ENCODE data around the gene LHPP.

The LHPP gene

DNA sequence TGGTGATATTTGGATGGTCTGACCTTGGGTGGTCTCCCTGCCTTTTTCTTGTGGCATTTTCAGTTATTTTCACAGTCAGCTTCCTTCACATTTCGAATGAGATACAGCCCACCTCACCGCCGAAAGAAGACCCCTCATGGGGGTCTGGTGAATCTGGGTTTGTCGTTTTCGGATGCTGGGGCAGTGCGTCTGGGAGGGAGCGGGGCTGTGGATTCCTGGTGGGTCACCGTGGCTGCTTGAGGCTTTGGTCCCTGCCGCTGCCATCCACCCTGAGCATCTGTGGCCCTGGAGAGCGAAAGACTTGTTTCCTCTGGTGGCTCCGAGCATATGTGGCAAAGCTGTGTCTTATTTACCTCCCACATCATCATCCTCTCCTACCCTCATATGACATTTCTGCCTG is 43.1 kb downstream of the LHPP start:
- Histone ChIP-seq H4K91ac (ENCODE audit: low read depth, low read length, poor library complexity) (no peak overlapping the region), H3K27me3 (ENCODE audit: control insufficient read depth in 3 of 3, insufficient read depth in 3 of 3, low read depth in 1 of 3, low read length in 3 of 3) (no peaks in the 10 kb centered on the region), H3K9me3 (replicated peaks in 1 of 2; ENCODE audit: control insufficient read depth in 2 of 2, insufficient read depth in 1 of 2, low read depth in 1 of 2, low read length in 2 of 2) (peaks cover 0 to 2% of the 10 kb centered on the region in 2 donors), H3K18ac (ENCODE audit: low read length) (no peak overlapping the region), H2AK5ac (ENCODE audit: low read depth, low read length) (no peak overlapping the region), H2BK15ac (ENCODE audit: low read length) (no peak overlapping the region), H3K14ac (ENCODE audit: low read length) (no peak overlapping the region), H3K4me3 (ENCODE audit: low read length in 2 of 2) (no peak overlapping the region), H2BK12ac (ENCODE audit: low read length) (no peak overlapping the region), H3K27ac (replicated peaks; ENCODE audit: low read length) (no peak overlapping the region), H2BK120ac (ENCODE audit: low read depth, low read length) (no peak overlapping the region), H3K79me1 (ENCODE audit: low read depth, low read length) (no peaks in the 10 kb centered on the region), H2AFZ (ENCODE audit: low read length) (no peak overlapping the region), H2BK5ac (ENCODE audit: low read length) (no peak overlapping the region), H3K9ac (ENCODE audit: low read depth, low read length, poor library complexity) (no peak overlapping the region), H3K23ac (ENCODE audit: low read depth, low read length, poor library complexity) (no peak overlapping the region), H3K4me2 (ENCODE audit: insufficient read depth, low read length, poor library complexity, severe bottlenecking) (no peak overlapping the region), H3K4me1 (ENCODE audit: control insufficient read depth in 2 of 2, insufficient read depth in 1 of 2, low read depth in 1 of 2, low read length in 2 of 2) (no peaks in the 10 kb centered on the region), H4K8ac (ENCODE audit: low read depth, low read length) (no peak overlapping the region), H3K36me3 (replicated peaks in 1 of 2; ENCODE audit: control insufficient read depth in 2 of 2, insufficient read depth in 2 of 2, low read length in 2 of 2) (peaks cover 0 to 1% of the 10 kb centered on the region in 2 donors), H3K4ac (ENCODE audit: low read length) (no peak overlapping the region)
- no peak for DNase-seq (ENCODE audit: low spot score)
- WGBS, 2 donors (ENCODE audit: extremely low coverage in 2 of 2, insufficient read length in 2 of 2, insufficient replicate concordance in 1 of 2) = no CpG with 5 or more reads among the region's 11 CpGs

DNA sequence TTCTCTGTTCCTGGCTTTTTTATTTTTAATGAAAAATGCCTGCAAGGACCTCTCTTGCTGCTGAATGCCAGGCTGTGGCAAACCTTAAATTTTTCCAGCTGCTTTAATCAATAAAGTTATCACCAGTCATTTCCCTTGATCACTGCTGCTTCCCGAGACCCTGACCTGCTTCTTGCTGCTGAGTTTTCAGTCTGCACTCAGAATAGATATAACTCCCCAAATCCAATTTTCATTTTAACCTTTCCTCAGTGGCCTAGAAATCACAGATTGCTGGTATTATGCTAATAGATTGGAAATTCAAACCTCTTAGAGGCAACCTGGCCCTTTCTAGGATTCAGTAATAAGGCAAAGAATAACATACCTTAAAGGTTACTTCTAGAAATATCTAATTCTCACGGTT is 43.7 kb downstream of the LHPP start:
- no peak overlapping the region for H2AK5ac ChIP-seq (ENCODE audit: low read depth, low read length)
- H4K91ac ChIP-seq (ENCODE audit: low read depth, low read length, poor library complexity) = no peak overlapping the region
- no peak overlapping the region for H3K4me2 ChIP-seq (ENCODE audit: insufficient read depth, low read length, poor library complexity, severe bottlenecking)
- H3K79me1 ChIP-seq (ENCODE audit: low read depth, low read length) = no peaks in the 10 kb centered on the region
- no peak overlapping the region for H3K18ac ChIP-seq (ENCODE audit: low read length)
- H3K36me3 ChIP-seq (replicated peaks in 1 of 2; ENCODE audit: control insufficient read depth in 2 of 2, insufficient read depth in 2 of 2, low read length in 2 of 2) = peaks cover 0 to 1% of the 10 kb centered on the region in 2 donors
- H3K4me3 ChIP-seq (ENCODE audit: low read length in 2 of 2) = no peak overlapping the region
- no peak overlapping the region for H3K27ac ChIP-seq (replicated peaks; ENCODE audit: low read length)
- H2AFZ ChIP-seq (ENCODE audit: low read length) = no peak overlapping the region
- no peak overlapping the region for H3K9ac ChIP-seq (ENCODE audit: low read depth, low read length, poor library complexity)
- H3K9me3 ChIP-seq (replicated peaks in 1 of 2; ENCODE audit: control insufficient read depth in 2 of 2, insufficient read depth in 1 of 2, low read depth in 1 of 2, low read length in 2 of 2) = peaks cover 0 to 2% of the 10 kb centered on the region in 2 donors
- no peaks in the 10 kb centered on the region for H3K4me1 ChIP-seq (ENCODE audit: control insufficient read depth in 2 of 2, insufficient read depth in 1 of 2, low read depth in 1 of 2, low read length in 2 of 2)
- no peaks in the 10 kb centered on the region for H3K27me3 ChIP-seq (ENCODE audit: control insufficient read depth in 3 of 3, insufficient read depth in 3 of 3, low read depth in 1 of 3, low read length in 3 of 3)
- H2BK12ac ChIP-seq (ENCODE audit: low read length) = no peak overlapping the region
- H3K23ac ChIP-seq (ENCODE audit: low read depth, low read length, poor library complexity) = no peak overlapping the region
- H2BK15ac ChIP-seq (ENCODE audit: low read length) = no peak overlapping the region
- no peak overlapping the region for H4K8ac ChIP-seq (ENCODE audit: low read depth, low read length)
- WGBS, 2 donors (ENCODE audit: extremely low coverage in 2 of 2, insufficient read length in 2 of 2, insufficient replicate concordance in 1 of 2) = no CpG with 5 or more reads among the region's 2 CpGs
- H3K14ac ChIP-seq (ENCODE audit: low read length) = no peak overlapping the region
- H2BK5ac ChIP-seq (ENCODE audit: low read length) = no peak overlapping the region
- H2BK120ac ChIP-seq (ENCODE audit: low read depth, low read length) = no peak overlapping the region
- DNase-seq (ENCODE audit: low spot score) = no peak
- H3K4ac ChIP-seq (ENCODE audit: low read length) = no peak overlapping the region

DNA sequence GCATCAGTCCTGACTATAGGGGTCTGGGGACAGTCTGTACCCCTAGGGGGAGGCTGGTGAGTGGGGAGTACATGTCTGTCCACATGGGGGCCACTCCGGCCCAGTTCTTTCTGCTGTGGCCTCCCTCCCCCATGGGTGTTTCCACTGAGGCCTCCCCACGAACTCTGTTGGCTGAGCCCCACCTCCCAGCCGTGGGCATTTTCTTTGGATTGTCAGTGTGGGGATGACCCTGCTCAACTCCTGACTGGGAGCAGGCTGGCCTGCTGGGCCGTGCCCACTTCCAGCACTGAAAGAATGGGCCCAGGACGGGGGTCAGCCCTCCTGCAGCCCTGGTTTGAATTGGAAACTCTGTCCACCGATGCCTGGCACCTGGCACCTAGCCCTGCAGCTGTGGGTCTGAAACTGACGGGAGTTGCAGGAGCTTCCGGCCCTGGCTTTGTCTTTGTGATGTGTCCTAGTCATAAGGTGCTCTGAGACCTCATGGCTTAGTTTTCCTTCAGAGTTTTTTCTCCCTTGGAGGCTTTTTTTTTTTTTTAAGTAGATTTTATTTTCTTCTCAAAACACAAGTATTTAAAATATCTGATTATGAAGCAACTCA is 46.5 kb downstream of the LHPP start:
- Histone ChIP-seq H3K4ac (ENCODE audit: low read length) (no peak overlapping the region), H3K36me3 (replicated peaks in 1 of 2; ENCODE audit: control insufficient read depth in 2 of 2, insufficient read depth in 2 of 2, low read length in 2 of 2) (no peaks in the 10 kb centered on the region), H2AK5ac (ENCODE audit: low read depth, low read length) (no peak overlapping the region), H2BK12ac (ENCODE audit: low read length) (no peak overlapping the region), H2BK5ac (ENCODE audit: low read length) (no peak overlapping the region), H3K14ac (ENCODE audit: low read length) (no peak overlapping the region), H2BK120ac (ENCODE audit: low read depth, low read length) (no peak overlapping the region), H4K8ac (ENCODE audit: low read depth, low read length) (no peak overlapping the region), H4K91ac (ENCODE audit: low read depth, low read length, poor library complexity) (no peak overlapping the region), H3K23ac (ENCODE audit: low read depth, low read length, poor library complexity) (no peak overlapping the region), H3K9ac (ENCODE audit: low read depth, low read length, poor library complexity) (peak overlapping the region; percentile 9), H3K18ac (ENCODE audit: low read length) (no peak overlapping the region), H3K79me1 (ENCODE audit: low read depth, low read length) (no peaks in the 10 kb centered on the region), H2BK15ac (ENCODE audit: low read length) (no peak overlapping the region), H3K27me3 (ENCODE audit: control insufficient read depth in 3 of 3, insufficient read depth in 3 of 3, low read depth in 1 of 3, low read length in 3 of 3) (no peaks in the 10 kb centered on the region), H3K4me1 (ENCODE audit: control insufficient read depth in 2 of 2, insufficient read depth in 1 of 2, low read depth in 1 of 2, low read length in 2 of 2) (peaks cover 0 to 3% of the 10 kb centered on the region in 2 donors), H3K4me2 (ENCODE audit: insufficient read depth, low read length, poor library complexity, severe bottlenecking) (no peak overlapping the region), H3K4me3 (ENCODE audit: low read length in 2 of 2) (no peak overlapping the region), H3K27ac (replicated peaks; ENCODE audit: low read length) (no peak overlapping the region), H2AFZ (ENCODE audit: low read length) (no peak overlapping the region), H3K9me3 (replicated peaks in 1 of 2; ENCODE audit: control insufficient read depth in 2 of 2, insufficient read depth in 1 of 2, low read depth in 1 of 2, low read length in 2 of 2) (no peaks in the 10 kb centered on the region)
- no peak for DNase-seq (ENCODE audit: low spot score)
- no CpG with 5 or more reads among the region's 8 CpGs for WGBS, 2 donors (ENCODE audit: extremely low coverage in 2 of 2, insufficient read length in 2 of 2, insufficient replicate concordance in 1 of 2)

DNA sequence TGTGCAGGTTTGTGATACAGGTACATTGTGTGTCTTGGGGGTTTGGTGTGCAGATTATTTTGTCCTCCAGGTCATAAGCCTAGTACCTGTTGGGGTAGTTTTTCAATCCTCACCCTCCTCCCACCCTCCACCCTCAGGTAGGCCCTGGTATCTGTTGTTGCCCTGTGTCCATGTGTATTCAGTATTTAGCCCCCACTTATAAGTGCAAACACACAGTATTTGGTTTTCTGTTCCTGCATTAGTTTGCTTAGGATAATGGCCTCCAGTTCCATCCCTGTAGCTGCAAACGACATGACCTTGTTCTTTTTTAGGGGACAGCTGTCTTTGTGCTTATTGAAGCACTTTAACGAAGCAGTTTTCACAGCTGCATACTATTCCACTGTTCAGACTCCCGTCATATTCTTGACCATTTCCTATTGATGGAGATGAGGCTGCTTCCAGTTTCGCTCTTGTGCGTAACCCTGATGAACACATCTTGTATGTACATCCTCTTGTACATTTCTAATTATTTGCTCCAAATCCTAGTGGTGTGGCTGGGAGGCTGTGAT is 47.4 kb downstream of the LHPP start:
- Histone ChIP-seq H3K4me2 (ENCODE audit: insufficient read depth, low read length, poor library complexity, severe bottlenecking) (no peak overlapping the region), H3K9me3 (replicated peaks in 1 of 2; ENCODE audit: control insufficient read depth in 2 of 2, insufficient read depth in 1 of 2, low read depth in 1 of 2, low read length in 2 of 2) (no peaks in the 10 kb centered on the region), H2BK5ac (ENCODE audit: low read length) (no peak overlapping the region), H3K79me1 (ENCODE audit: low read depth, low read length) (no peaks in the 10 kb centered on the region), H4K8ac (ENCODE audit: low read depth, low read length) (no peak overlapping the region), H2BK120ac (ENCODE audit: low read depth, low read length) (no peak overlapping the region), H2BK15ac (ENCODE audit: low read length) (no peak overlapping the region), H3K9ac (ENCODE audit: low read depth, low read length, poor library complexity) (no peak overlapping the region), H3K27me3 (ENCODE audit: control insufficient read depth in 3 of 3, insufficient read depth in 3 of 3, low read depth in 1 of 3, low read length in 3 of 3) (no peaks in the 10 kb centered on the region), H3K27ac (replicated peaks; ENCODE audit: low read length) (no peak overlapping the region), H2AK5ac (ENCODE audit: low read depth, low read length) (no peak overlapping the region), H3K18ac (ENCODE audit: low read length) (no peak overlapping the region), H4K91ac (ENCODE audit: low read depth, low read length, poor library complexity) (no peak overlapping the region), H3K23ac (ENCODE audit: low read depth, low read length, poor library complexity) (no peak overlapping the region), H3K4me3 (ENCODE audit: low read length in 2 of 2) (no peak overlapping the region), H3K14ac (ENCODE audit: low read length) (no peak overlapping the region), H2BK12ac (ENCODE audit: low read length) (no peak overlapping the region), H3K4me1 (ENCODE audit: control insufficient read depth in 2 of 2, insufficient read depth in 1 of 2, low read depth in 1 of 2, low read length in 2 of 2) (peaks cover 0 to 3% of the 10 kb centered on the region in 2 donors), H3K4ac (ENCODE audit: low read length) (no peak overlapping the region), H2AFZ (ENCODE audit: low read length) (no peak overlapping the region), H3K36me3 (replicated peaks in 1 of 2; ENCODE audit: control insufficient read depth in 2 of 2, insufficient read depth in 2 of 2, low read length in 2 of 2) (no peaks in the 10 kb centered on the region)
- WGBS, 2 donors (ENCODE audit: extremely low coverage in 2 of 2, insufficient read length in 2 of 2, insufficient replicate concordance in 1 of 2) = no CpG with 5 or more reads among the region's 5 CpGs
- no peak for DNase-seq (ENCODE audit: low spot score)

All from neuronal stem cell (in vitro differentiated cells).